HepG2 (cell line): ENCODE results near the gene FUT1. TPM values are rescaled to one million over a fixed set of nuclear protein-coding genes. Genes with fewer than 3 reads are reported as not detected.

ENCODE experiments used
- ATAD3A ChIP-seq: sonication (generic); formaldehyde crosslinking; IDR thresholded peaks from 2 replicates; pipeline ENCODE4 v1.4.0; 2020; ENCODE audit warnings: missing genetic modification reagents
- FOXC1 ChIP-seq: sonication (generic); formaldehyde crosslinking; IDR thresholded peaks from 2 replicates; pipeline ENCODE4 v1.8.0; 2022; ENCODE audit warnings: mild to moderate bottlenecking, missing genetic modification reagents, borderline replicate concordance
- GFI1 ChIP-seq: sonication (generic); formaldehyde crosslinking; IDR thresholded peaks from 2 replicates; pipeline ENCODE4 v1.5.0; 2020; ENCODE audit warnings: missing genetic modification reagents, mild to moderate bottlenecking, borderline replicate concordance
- GTF3A ChIP-seq: sonication (generic); formaldehyde crosslinking; conservative IDR thresholded peaks from 2 replicates; pipeline ENCODE4 v1.4.0; 2020; ENCODE audit warnings: mild to moderate bottlenecking, missing genetic modification reagents
- MYPOP ChIP-seq: sonication (generic); formaldehyde crosslinking; IDR thresholded peaks from 2 replicates; pipeline ENCODE4 v1.8.1; 2023; ENCODE audit warnings: mild to moderate bottlenecking, moderate library complexity, missing genetic modification reagents
- NFRKB ChIP-seq: fragments of 450-650 bp; IDR thresholded peaks from 2 replicates; pipeline ENCODE4 v1.6.1; 2017
- NFYB ChIP-seq: sonication (generic); formaldehyde crosslinking; IDR thresholded peaks from 2 replicates; pipeline ENCODE4 v1.4.0; 2020; ENCODE audit warnings: missing genetic modification reagents
- PHF21A ChIP-seq: sonication (generic); formaldehyde crosslinking; IDR thresholded peaks from 2 replicates; pipeline ENCODE4 v1.5.0; 2020; ENCODE audit warnings: mild to moderate bottlenecking, missing genetic modification reagents
- polyA plus RNA-seq, 8 experiments: library from polyadenylated mRNA; depleted of rRNA in 3 of 8; stranded (reverse) in 7 of 8; unstranded in 1 of 8; fragments of >200 nt; fragmentation: Illumina TruSeq in 4 of 8; extraction: Trizol in 4 of 8; gene quantifications; 2 replicates each; pipeline versions ENCODE4 v1.2.1 to v1.2.3, GENCODE V29; 2011 to 2016; ENCODE audit warnings: low read depth in 4 of 8, missing spikeins in 1 of 8, mixed read lengths in 1 of 8; ENCODE audit not compliant: insufficient read depth in 1 of 8
- total RNA-seq, 5 experiments: library from RNA; depleted of rRNA; stranded (reverse); fragments of >200 nt; fragmentation: Illumina TruSeq; extraction: Trizol; gene quantifications; 2 replicates each; pipeline ENCODE4 v1.2.3, GENCODE V29; 2016; ENCODE audit warnings: low read depth in 1 of 5
- TF ChIP-seq, protein P1 (sequence below): sonication (generic); formaldehyde crosslinking; IDR thresholded peaks from 2 replicates; pipeline ENCODE4 v1.5.1; 2020; ENCODE audit warnings: missing genetic modification reagents, mild to moderate bottlenecking, borderline replicate concordance
- TF ChIP-seq, protein P2 (sequence below): sonication (generic); formaldehyde crosslinking; IDR thresholded peaks from 2 replicates; pipeline ENCODE4 v1.4.0; 2020; ENCODE audit warnings: missing genetic modification reagents
- TF ChIP-seq, protein P3 (sequence below): sonication (generic); formaldehyde crosslinking; IDR thresholded peaks from 2 replicates; pipeline ENCODE4 v1.4.0; 2020; ENCODE audit warnings: missing genetic modification reagents
- TF ChIP-seq, protein P4 (sequence below), 2 experiments: sonication (generic) in 1 of 2; formaldehyde crosslinking in 1 of 2; IDR thresholded peaks; 2 replicates each; pipeline versions ENCODE4 v1.6.1 to v1.9.0; 2014 to 2022; ENCODE audit warnings: antibody characterized with exemption in 1 of 2, borderline replicate concordance in 1 of 2, inconsistent platforms in 1 of 2, low read depth in 1 of 2, missing genetic modification reagents in 1 of 2
- TF ChIP-seq, protein P5 (sequence below): sonication (generic); formaldehyde crosslinking; IDR thresholded peaks from 2 replicates; pipeline ENCODE4 v1.9.0; 2021; ENCODE audit warnings: missing genetic modification reagents, mild to moderate bottlenecking, borderline replicate concordance

The FUT1 gene
- total and polyA plus RNA-seq, 2 of the 13 experiments (the other 11 are each of a cell fraction or from before 2014, with no cell fraction given): 0.07 to 1.1 TPM

DNA sequence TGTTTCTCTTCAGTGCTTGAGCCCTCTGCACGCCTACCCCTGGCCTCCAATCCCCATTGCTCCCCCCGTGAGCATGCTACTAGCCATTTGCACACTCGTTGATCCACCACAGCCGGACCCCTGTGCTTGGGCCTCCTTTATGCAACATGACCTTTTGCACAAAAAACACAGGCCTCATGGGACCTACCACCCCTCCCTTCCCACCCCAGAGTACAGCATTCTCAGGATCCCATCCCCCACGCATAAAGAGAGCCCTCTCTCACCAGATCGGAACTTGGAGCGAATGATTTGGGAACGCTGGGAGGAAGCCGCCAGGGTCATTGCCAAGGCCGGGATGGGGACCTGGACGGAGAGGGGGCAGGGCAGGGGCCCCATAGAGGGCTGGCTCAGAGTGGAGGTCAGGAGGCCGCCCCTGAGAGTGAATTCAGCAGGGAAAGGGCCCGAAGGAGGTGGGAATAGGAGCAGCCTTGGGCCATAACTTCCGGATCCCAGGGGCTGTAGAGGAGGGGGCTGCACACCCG, 33.7 kb downstream of the FUT1 start (continued):
- TF ChIP-seq, protein P1, sequence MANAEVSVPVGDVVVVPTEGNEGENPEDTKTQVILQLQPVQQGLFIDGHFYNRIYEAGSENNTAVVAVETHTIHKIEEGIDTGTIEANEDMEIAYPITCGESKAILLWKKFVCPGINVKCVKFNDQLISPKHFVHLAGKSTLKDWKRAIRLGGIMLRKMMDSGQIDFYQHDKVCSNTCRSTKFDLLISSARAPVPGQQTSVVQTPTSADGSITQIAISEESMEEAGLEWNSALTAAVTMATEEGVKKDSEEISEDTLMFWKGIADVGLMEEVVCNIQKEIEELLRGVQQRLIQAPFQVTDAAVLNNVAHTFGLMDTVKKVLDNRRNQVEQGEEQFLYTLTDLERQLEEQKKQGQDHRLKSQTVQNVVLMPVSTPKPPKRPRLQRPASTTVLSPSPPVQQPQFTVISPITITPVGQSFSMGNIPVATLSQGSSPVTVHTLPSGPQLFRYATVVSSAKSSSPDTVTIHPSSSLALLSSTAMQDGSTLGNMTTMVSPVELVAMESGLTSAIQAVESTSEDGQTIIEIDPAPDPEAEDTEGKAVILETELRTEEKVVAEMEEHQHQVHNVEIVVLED (CRISPR knock-in tag): peak; percentile 49; the same call in 1 of the 2 replicates
- TF ChIP-seq, protein P2, sequence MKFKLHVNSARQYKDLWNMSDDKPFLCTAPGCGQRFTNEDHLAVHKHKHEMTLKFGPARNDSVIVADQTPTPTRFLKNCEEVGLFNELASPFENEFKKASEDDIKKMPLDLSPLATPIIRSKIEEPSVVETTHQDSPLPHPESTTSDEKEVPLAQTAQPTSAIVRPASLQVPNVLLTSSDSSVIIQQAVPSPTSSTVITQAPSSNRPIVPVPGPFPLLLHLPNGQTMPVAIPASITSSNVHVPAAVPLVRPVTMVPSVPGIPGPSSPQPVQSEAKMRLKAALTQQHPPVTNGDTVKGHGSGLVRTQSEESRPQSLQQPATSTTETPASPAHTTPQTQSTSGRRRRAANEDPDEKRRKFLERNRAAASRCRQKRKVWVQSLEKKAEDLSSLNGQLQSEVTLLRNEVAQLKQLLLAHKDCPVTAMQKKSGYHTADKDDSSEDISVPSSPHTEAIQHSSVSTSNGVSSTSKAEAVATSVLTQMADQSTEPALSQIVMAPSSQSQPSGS: peak; percentile 67; the same call in 1 of the 2 replicates
- no peak for TF ChIP-seq NFYB (CRISPR knock-in tag)
- TF ChIP-seq GTF3A (CRISPR knock-in tag): no peak
- no peak for TF ChIP-seq ATAD3A (CRISPR knock-in tag)
- no peak; the same call in 1 of the 2 replicates for TF ChIP-seq FOXC1 (CRISPR knock-in tag)
- 0 out of 2 replicates have a peak, but pooled peaks have one; percentile 27 for TF ChIP-seq MYPOP (CRISPR knock-in tag)
- TF ChIP-seq NFRKB: no peak
- TF ChIP-seq PHF21A (CRISPR knock-in tag): peak; percentile 85
- 0 out of 2 replicates have a peak, but pooled peaks have one; percentile 32 for TF ChIP-seq GFI1
- TF ChIP-seq, protein P3, sequence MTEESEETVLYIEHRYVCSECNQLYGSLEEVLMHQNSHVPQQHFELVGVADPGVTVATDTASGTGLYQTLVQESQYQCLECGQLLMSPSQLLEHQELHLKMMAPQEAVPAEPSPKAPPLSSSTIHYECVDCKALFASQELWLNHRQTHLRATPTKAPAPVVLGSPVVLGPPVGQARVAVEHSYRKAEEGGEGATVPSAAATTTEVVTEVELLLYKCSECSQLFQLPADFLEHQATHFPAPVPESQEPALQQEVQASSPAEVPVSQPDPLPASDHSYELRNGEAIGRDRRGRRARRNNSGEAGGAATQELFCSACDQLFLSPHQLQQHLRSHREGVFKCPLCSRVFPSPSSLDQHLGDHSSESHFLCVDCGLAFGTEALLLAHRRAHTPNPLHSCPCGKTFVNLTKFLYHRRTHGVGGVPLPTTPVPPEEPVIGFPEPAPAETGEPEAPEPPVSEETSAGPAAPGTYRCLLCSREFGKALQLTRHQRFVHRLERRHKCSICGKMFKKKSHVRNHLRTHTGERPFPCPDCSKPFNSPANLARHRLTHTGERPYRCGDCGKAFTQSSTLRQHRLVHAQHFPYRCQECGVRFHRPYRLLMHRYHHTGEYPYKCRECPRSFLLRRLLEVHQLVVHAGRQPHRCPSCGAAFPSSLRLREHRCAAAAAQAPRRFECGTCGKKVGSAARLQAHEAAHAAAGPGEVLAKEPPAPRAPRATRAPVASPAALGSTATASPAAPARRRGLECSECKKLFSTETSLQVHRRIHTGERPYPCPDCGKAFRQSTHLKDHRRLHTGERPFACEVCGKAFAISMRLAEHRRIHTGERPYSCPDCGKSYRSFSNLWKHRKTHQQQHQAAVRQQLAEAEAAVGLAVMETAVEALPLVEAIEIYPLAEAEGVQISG (CRISPR knock-in tag): peak; percentile 38; the same call in 1 of the 2 replicates
- TF ChIP-seq, protein P4, sequence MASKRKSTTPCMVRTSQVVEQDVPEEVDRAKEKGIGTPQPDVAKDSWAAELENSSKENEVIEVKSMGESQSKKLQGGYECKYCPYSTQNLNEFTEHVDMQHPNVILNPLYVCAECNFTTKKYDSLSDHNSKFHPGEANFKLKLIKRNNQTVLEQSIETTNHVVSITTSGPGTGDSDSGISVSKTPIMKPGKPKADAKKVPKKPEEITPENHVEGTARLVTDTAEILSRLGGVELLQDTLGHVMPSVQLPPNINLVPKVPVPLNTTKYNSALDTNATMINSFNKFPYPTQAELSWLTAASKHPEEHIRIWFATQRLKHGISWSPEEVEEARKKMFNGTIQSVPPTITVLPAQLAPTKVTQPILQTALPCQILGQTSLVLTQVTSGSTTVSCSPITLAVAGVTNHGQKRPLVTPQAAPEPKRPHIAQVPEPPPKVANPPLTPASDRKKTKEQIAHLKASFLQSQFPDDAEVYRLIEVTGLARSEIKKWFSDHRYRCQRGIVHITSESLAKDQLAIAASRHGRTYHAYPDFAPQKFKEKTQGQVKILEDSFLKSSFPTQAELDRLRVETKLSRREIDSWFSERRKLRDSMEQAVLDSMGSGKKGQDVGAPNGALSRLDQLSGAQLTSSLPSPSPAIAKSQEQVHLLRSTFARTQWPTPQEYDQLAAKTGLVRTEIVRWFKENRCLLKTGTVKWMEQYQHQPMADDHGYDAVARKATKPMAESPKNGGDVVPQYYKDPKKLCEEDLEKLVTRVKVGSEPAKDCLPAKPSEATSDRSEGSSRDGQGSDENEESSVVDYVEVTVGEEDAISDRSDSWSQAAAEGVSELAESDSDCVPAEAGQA (IDR thresholded peaks at IDR 0.05; ENCODE audit: low read depth): no peak
- TF ChIP-seq, protein P4 (CRISPR knock-in tag; IDR thresholded peaks at IDR 0.05; ENCODE audit: borderline replicate concordance): no peak
- TF ChIP-seq, protein P5, sequence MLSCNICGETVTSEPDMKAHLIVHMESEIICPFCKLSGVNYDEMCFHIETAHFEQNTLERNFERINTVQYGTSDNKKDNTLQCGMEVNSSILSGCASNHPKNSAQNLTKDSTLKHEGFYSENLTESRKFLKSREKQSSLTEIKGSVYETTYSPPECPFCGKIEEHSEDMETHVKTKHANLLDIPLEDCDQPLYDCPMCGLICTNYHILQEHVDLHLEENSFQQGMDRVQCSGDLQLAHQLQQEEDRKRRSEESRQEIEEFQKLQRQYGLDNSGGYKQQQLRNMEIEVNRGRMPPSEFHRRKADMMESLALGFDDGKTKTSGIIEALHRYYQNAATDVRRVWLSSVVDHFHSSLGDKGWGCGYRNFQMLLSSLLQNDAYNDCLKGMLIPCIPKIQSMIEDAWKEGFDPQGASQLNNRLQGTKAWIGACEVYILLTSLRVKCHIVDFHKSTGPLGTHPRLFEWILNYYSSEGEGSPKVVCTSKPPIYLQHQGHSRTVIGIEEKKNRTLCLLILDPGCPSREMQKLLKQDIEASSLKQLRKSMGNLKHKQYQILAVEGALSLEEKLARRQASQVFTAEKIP (CRISPR knock-in tag): no peak
